ENCODE data around the gene SMTNL2.
"Not testable (repeated sequence)": the region's sequence is repeated elsewhere in the genome, so short reads cannot be mapped to it uniquely, and the experiment has no call there.

Gene SMTNL2

GRCh38 chr17:4578349-4578748, 6.0 kb upstream of the SMTNL2 start:
- not testable (repeated sequence) for H3K4me3 ChIP-seq (ENCODE audit: low read length); DNase-seq (ENCODE audit: low read depth, low spot score)

GRCh38 chr17:4579678-4580077, 4.7 kb upstream of the SMTNL2 start:
- H3K4me3 ChIP-seq (ENCODE audit: low read length): no peak overlapping the region
- no peak for DNase-seq (ENCODE audit: low read depth, low spot score)

GRCh38 chr17:4580291-4580690, 4.0 kb upstream of the SMTNL2 start:
- no peak overlapping the region for H3K4me3 ChIP-seq (ENCODE audit: low read length)
- DNase-seq (ENCODE audit: low read depth, low spot score): no peak

GRCh38 chr17:4582101-4582501, 2.2 kb upstream of the SMTNL2 start:
- H3K4me3 ChIP-seq (ENCODE audit: low read length): no peak overlapping the region
- DNase-seq (ENCODE audit: low read depth, low spot score): no peak

GRCh38 chr17:4582691-4583090, 1.6 kb upstream of the SMTNL2 start:
- DNase-seq (ENCODE audit: low read depth, low spot score): no peak
- no peak overlapping the region for H3K4me3 ChIP-seq (ENCODE audit: low read length)

GRCh38 chr17:4583206-4583605, 1.1 kb upstream of the SMTNL2 start:
- no peak overlapping the region for H3K4me3 ChIP-seq (ENCODE audit: low read length)
- no peak for DNase-seq (ENCODE audit: low read depth, low spot score)

GRCh38 chr17:4583782-4584100, 588 bp upstream of the SMTNL2 start:
- peak overlapping the region; percentile 31 for H3K4me3 ChIP-seq (ENCODE audit: low read length)
- DNase-seq (ENCODE audit: low read depth, low spot score): peak; percentile 16

GRCh38 chr17:4584917-4585637, 748 bp downstream of the SMTNL2 start:
- DNase-seq (ENCODE audit: low read depth, low spot score): no peak
- H3K4me3 ChIP-seq (ENCODE audit: low read length): no peak overlapping the region

- no peak for DNase-seq (ENCODE audit: low read depth, low spot score)
- no peak overlapping the region for H3K4me3 ChIP-seq (ENCODE audit: low read length)
These were observed 1.3 kb downstream of the SMTNL2 start for GRCh38 chr17:4585638-4585994.

- no peak overlapping the region for H3K4me3 ChIP-seq (ENCODE audit: low read length)
These were observed 1.7 kb downstream of the SMTNL2 start for GRCh38 chr17:4586043-4586442.

GRCh38 chr17:4587195-4587594, 2.9 kb downstream of the SMTNL2 start:
- no peak for DNase-seq (ENCODE audit: low read depth, low spot score)
- H3K4me3 ChIP-seq (ENCODE audit: low read length): no peak overlapping the region

More at GRCh38 chr17:4586043-4586442, 1.7 kb downstream of the SMTNL2 start:
- DNase-seq (ENCODE audit: low read depth, low spot score): no peak

GRCh38 chr17:4587803-4588202, 3.5 kb downstream of the SMTNL2 start:
- no peak for DNase-seq (ENCODE audit: low read depth, low spot score)
- H3K4me3 ChIP-seq (ENCODE audit: low read length): no peak overlapping the region

- H3K4me3 ChIP-seq (ENCODE audit: low read length): no peak overlapping the region
- DNase-seq (ENCODE audit: low read depth, low spot score): no peak
These were observed 4.1 kb downstream of the SMTNL2 start for GRCh38 chr17:4588391-4588790.

GRCh38 chr17:4588898-4589625, 4.7 kb downstream of the SMTNL2 start:
- no peak for DNase-seq (ENCODE audit: low read depth, low spot score)
- H3K4me3 ChIP-seq (ENCODE audit: low read length): no peak overlapping the region

- H3K4me3 ChIP-seq (ENCODE audit: low read length); DNase-seq (ENCODE audit: low read depth, low spot score): not testable (repeated sequence)
These were observed 5.7 kb downstream of the SMTNL2 start for GRCh38 chr17:4590042-4590441.

- H3K4me3 ChIP-seq (ENCODE audit: low read length): no peak overlapping the region
- DNase-seq (ENCODE audit: low read depth, low spot score): no peak
These were observed 6.7 kb downstream of the SMTNL2 start for GRCh38 chr17:4590981-4591453.

- no peak for DNase-seq (ENCODE audit: low read depth, low spot score)
- H3K4me3 ChIP-seq (ENCODE audit: low read length): no peak overlapping the region
These were observed 7.2 kb downstream of the SMTNL2 start for GRCh38 chr17:4591529-4591928.

- H3K4me3 ChIP-seq (ENCODE audit: low read length): no peak overlapping the region
- no peak for DNase-seq (ENCODE audit: low read depth, low spot score)
These were observed 8.1 kb downstream of the SMTNL2 start for GRCh38 chr17:4592240-4593005.

- DNase-seq (ENCODE audit: low read depth, low spot score): no peak
- H3K4me3 ChIP-seq (ENCODE audit: low read length): no peak overlapping the region
These were observed 8.7 kb downstream of the SMTNL2 start for GRCh38 chr17:4593021-4593421.

GRCh38 chr17:4594406-4594805, 10.1 kb downstream of the SMTNL2 start:
- H3K4me3 ChIP-seq (ENCODE audit: low read length): no peak overlapping the region
- no peak for DNase-seq (ENCODE audit: low read depth, low spot score)

Data from Jurkat, Clone E6-1 (cell line).